Measurements from ENCODE around the gene FRMPD3.
"Not testable (repeated sequence)": the region's sequence is repeated elsewhere in the genome, so short reads cannot be mapped to it uniquely, and the experiment has no call there.

The FRMPD3 gene

DNA sequence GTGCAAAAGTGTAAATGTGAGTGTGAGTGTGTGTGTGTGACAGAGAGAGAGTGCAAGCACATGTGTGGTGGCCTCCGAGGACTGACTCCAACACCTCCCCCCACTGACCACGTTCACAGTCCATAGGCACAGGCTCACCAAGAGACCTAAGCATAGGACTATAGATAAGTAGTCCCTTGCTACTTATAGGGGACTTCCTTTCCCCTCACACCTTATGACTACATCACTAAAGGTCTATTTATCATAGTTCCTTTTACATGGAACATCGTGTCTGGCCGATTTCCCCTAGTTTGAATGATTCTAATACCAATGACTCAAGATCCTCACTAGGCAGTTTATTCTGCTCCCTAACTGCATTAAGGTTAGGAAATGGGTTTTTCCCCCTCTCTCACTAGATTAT is 17.8 kb downstream of the FRMPD3 start:
- no peak for DNase-seq
- Histone ChIP-seq H3K4ac (ENCODE audit: low read depth, low read length) (no peak overlapping the region), H3K56ac (ENCODE audit: low read length) (no peak overlapping the region), H4K8ac (ENCODE audit: low read depth, low read length) (no peak overlapping the region), H2BK120ac (ENCODE audit: low read depth, low read length) (no peak overlapping the region), H4K5ac (ENCODE audit: low read length) (no peak overlapping the region), H2BK5ac (ENCODE audit: low read length) (no peak overlapping the region), H3K4me2 (ENCODE audit: low read length) (no peak overlapping the region), H3K79me2 (ENCODE audit: control insufficient read depth, insufficient read depth, low read length) (no peaks in the 10 kb centered on the region), H3K36me3 (ENCODE audit: control insufficient read depth, insufficient read depth, low read length) (no peaks in the 10 kb centered on the region), H2AK5ac (ENCODE audit: low read length) (no peak overlapping the region), H3K18ac (ENCODE audit: low read length) (no peak overlapping the region), H3K79me1 (ENCODE audit: low read length) (no peaks in the 10 kb centered on the region), H2BK15ac (replicated peaks; ENCODE audit: low read depth) (no peak overlapping the region), H3K4me3 (ENCODE audit: low read length) (no peak overlapping the region), H3K9ac (ENCODE audit: low read length) (no peak overlapping the region), H3K4me1 (ENCODE audit: control insufficient read depth, low read depth, low read length) (no peaks in the 10 kb centered on the region), H3K27ac (ENCODE audit: low read depth, low read length) (no peak overlapping the region), H3K23ac (ENCODE audit: low read length) (no peak overlapping the region), H3K27me3 (ENCODE audit: insufficient read depth, low read length, poor library complexity) (no peaks in the 10 kb centered on the region)
- WGBS (ENCODE audit: extremely low coverage, insufficient coverage, low lambda C conversion rate): no CpG with 5 or more reads among the region's 4 CpGs

GRCh38 chrX:107470198-107470597 is 20.7 kb downstream of the FRMPD3 start:
- Histone ChIP-seq H2BK120ac (ENCODE audit: low read depth, low read length) (no peak overlapping the region), H2BK15ac (replicated peaks; ENCODE audit: low read depth) (no peak overlapping the region), H3K79me1 (ENCODE audit: low read length) (no peaks in the 10 kb centered on the region), H3K56ac (ENCODE audit: low read length) (no peak overlapping the region), H4K5ac (ENCODE audit: low read length) (no peak overlapping the region), H3K27me3 (ENCODE audit: insufficient read depth, low read length, poor library complexity) (no peaks in the 10 kb centered on the region), H3K18ac (ENCODE audit: low read length) (no peak overlapping the region), H3K4me2 (ENCODE audit: low read length) (no peak overlapping the region), H3K9ac (ENCODE audit: low read length) (no peak overlapping the region), H3K4me1 (ENCODE audit: control insufficient read depth, low read depth, low read length) (no peaks in the 10 kb centered on the region), H3K79me2 (ENCODE audit: control insufficient read depth, insufficient read depth, low read length) (no peaks in the 10 kb centered on the region), H4K8ac (ENCODE audit: low read depth, low read length) (no peak overlapping the region), H3K4me3 (ENCODE audit: low read length) (no peak overlapping the region), H3K36me3 (ENCODE audit: control insufficient read depth, insufficient read depth, low read length) (no peaks in the 10 kb centered on the region), H3K27ac (ENCODE audit: low read depth, low read length) (no peak overlapping the region), H3K23ac (ENCODE audit: low read length) (no peak overlapping the region), H2AK5ac (ENCODE audit: low read length) (no peak overlapping the region), H2BK5ac (ENCODE audit: low read length) (no peak overlapping the region), H3K4ac (ENCODE audit: low read depth, low read length) (no peak overlapping the region)
- no peak for DNase-seq
- no CpG with 5 or more reads among the region's 2 CpGs for WGBS (ENCODE audit: extremely low coverage, insufficient coverage, low lambda C conversion rate)

DNA sequence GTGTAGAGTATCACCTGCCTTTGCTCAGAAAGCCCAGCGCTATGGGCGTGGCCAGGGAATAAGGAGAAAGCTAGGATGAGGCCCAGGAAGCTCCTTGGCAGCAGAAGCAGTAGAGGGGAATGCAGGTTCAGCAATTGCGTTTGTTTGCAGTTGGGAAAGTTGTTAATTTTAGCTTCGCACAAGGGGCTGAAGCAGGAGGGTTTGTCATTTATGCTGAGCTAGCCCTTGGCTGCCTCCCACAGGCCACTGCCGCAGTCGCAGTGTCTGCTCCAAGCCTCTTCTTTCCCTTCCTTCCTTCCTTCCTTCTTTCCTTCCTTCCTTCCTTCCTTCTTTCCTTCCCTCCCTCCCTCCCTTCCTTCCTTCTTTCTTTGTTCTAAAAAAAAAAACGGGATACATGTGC is 21.5 kb downstream of the FRMPD3 start:
- H3K9ac ChIP-seq (ENCODE audit: low read length): no peak overlapping the region
- H2BK15ac ChIP-seq (replicated peaks; ENCODE audit: low read depth): no peak overlapping the region
- H4K5ac ChIP-seq (ENCODE audit: low read length): no peak overlapping the region
- H3K18ac ChIP-seq (ENCODE audit: low read length): no peak overlapping the region
- H3K36me3 ChIP-seq (ENCODE audit: control insufficient read depth, insufficient read depth, low read length): no peaks in the 10 kb centered on the region
- H3K27ac ChIP-seq (ENCODE audit: low read depth, low read length): no peak overlapping the region
- H3K79me1 ChIP-seq (ENCODE audit: low read length): no peaks in the 10 kb centered on the region
- no peak overlapping the region for H4K8ac ChIP-seq (ENCODE audit: low read depth, low read length)
- H3K27me3 ChIP-seq (ENCODE audit: insufficient read depth, low read length, poor library complexity): no peaks in the 10 kb centered on the region
- no peak overlapping the region for H2BK5ac ChIP-seq (ENCODE audit: low read length)
- DNase-seq: no peak
- no peak overlapping the region for H3K56ac ChIP-seq (ENCODE audit: low read length)
- no peak overlapping the region for H3K4me2 ChIP-seq (ENCODE audit: low read length)
- H3K23ac ChIP-seq (ENCODE audit: low read length): no peak overlapping the region
- H3K79me2 ChIP-seq (ENCODE audit: control insufficient read depth, insufficient read depth, low read length): no peaks in the 10 kb centered on the region
- no peaks in the 10 kb centered on the region for H3K4me1 ChIP-seq (ENCODE audit: control insufficient read depth, low read depth, low read length)
- no peak overlapping the region for H3K4me3 ChIP-seq (ENCODE audit: low read length)
- no peak overlapping the region for H3K4ac ChIP-seq (ENCODE audit: low read depth, low read length)
- no peak overlapping the region for H2AK5ac ChIP-seq (ENCODE audit: low read length)
- no peak overlapping the region for H2BK120ac ChIP-seq (ENCODE audit: low read depth, low read length)
- WGBS (ENCODE audit: extremely low coverage, insufficient coverage, low lambda C conversion rate): no CpG with 5 or more reads among the region's 7 CpGs

- H3K27ac ChIP-seq (ENCODE audit: low read depth, low read length); H3K36me3 ChIP-seq (ENCODE audit: control insufficient read depth, insufficient read depth, low read length); H2BK5ac ChIP-seq (ENCODE audit: low read length); H2BK15ac ChIP-seq (replicated peaks; ENCODE audit: low read depth); H3K9ac ChIP-seq (ENCODE audit: low read length); H2BK120ac ChIP-seq (ENCODE audit: low read depth, low read length); H3K4ac ChIP-seq (ENCODE audit: low read depth, low read length); H3K27me3 ChIP-seq (ENCODE audit: insufficient read depth, low read length, poor library complexity); H3K79me1 ChIP-seq (ENCODE audit: low read length); H4K8ac ChIP-seq (ENCODE audit: low read depth, low read length); H3K4me1 ChIP-seq (ENCODE audit: control insufficient read depth, low read depth, low read length); H3K4me2 ChIP-seq (ENCODE audit: low read length); H3K4me3 ChIP-seq (ENCODE audit: low read length); H4K5ac ChIP-seq (ENCODE audit: low read length); H2AK5ac ChIP-seq (ENCODE audit: low read length); H3K18ac ChIP-seq (ENCODE audit: low read length); H3K23ac ChIP-seq (ENCODE audit: low read length); H3K56ac ChIP-seq (ENCODE audit: low read length); DNase-seq; H3K79me2 ChIP-seq (ENCODE audit: control insufficient read depth, insufficient read depth, low read length): not testable (repeated sequence)
- WGBS (ENCODE audit: extremely low coverage, insufficient coverage, low lambda C conversion rate): no CpG with 5 or more reads among the region's 4 CpGs
These were observed 22.0 kb downstream of the FRMPD3 start for GRCh38 chrX:107471420-107471819.

DNA sequence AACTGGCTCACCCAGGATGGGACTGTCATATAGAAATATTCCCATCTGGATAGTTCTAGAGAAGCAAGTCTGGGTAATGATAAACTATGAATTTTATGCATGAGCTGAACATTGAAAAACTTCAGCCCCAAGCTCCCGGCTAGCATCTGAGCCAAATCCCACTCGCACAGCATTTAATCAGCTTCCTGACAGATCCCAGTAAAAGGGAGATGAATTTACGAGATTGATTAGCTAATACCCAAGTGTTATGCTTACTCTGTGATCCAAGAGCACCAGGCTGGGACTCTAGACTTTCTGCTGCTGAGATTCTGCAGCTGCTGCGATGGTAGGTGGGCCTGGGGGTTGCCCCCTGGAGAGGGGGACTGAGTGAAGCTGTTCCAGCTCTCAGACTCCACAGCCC is 28.0 kb downstream of the FRMPD3 start:
- Histone ChIP-seq H3K27ac (ENCODE audit: low read depth, low read length) (no peak overlapping the region), H4K8ac (ENCODE audit: low read depth, low read length) (no peak overlapping the region), H2BK120ac (ENCODE audit: low read depth, low read length) (no peak overlapping the region), H3K23ac (ENCODE audit: low read length) (no peak overlapping the region), H3K18ac (ENCODE audit: low read length) (no peak overlapping the region), H2BK15ac (replicated peaks; ENCODE audit: low read depth) (no peak overlapping the region), H3K56ac (ENCODE audit: low read length) (no peak overlapping the region), H4K5ac (ENCODE audit: low read length) (no peak overlapping the region), H3K79me1 (ENCODE audit: low read length) (no peaks in the 10 kb centered on the region), H3K27me3 (ENCODE audit: insufficient read depth, low read length, poor library complexity) (no peaks in the 10 kb centered on the region), H3K79me2 (ENCODE audit: control insufficient read depth, insufficient read depth, low read length) (no peaks in the 10 kb centered on the region), H3K9ac (ENCODE audit: low read length) (no peak overlapping the region), H3K36me3 (ENCODE audit: control insufficient read depth, insufficient read depth, low read length) (no peaks in the 10 kb centered on the region), H3K4me3 (ENCODE audit: low read length) (no peak overlapping the region), H3K4ac (ENCODE audit: low read depth, low read length) (no peak overlapping the region), H2AK5ac (ENCODE audit: low read length) (no peak overlapping the region), H3K4me2 (ENCODE audit: low read length) (no peak overlapping the region), H3K4me1 (ENCODE audit: control insufficient read depth, low read depth, low read length) (no peaks in the 10 kb centered on the region), H2BK5ac (ENCODE audit: low read length) (no peak overlapping the region)
- no peak for DNase-seq
- whole genome bisulfite sequencing (ENCODE audit: extremely low coverage, insufficient coverage, low lambda C conversion rate): no CpG with 5 or more reads among the region's 4 CpGs

GRCh38 chrX:107480272-107480671 is 30.8 kb downstream of the FRMPD3 start:
- no peak for DNase-seq
- H3K36me3 ChIP-seq (ENCODE audit: control insufficient read depth, insufficient read depth, low read length): no peaks in the 10 kb centered on the region
- no peaks in the 10 kb centered on the region for H3K79me1 ChIP-seq (ENCODE audit: low read length)
- H3K27me3 ChIP-seq (ENCODE audit: insufficient read depth, low read length, poor library complexity): no peaks in the 10 kb centered on the region
- no peak overlapping the region for H3K4ac ChIP-seq (ENCODE audit: low read depth, low read length)
- no peak overlapping the region for H4K5ac ChIP-seq (ENCODE audit: low read length)
- H2BK5ac ChIP-seq (ENCODE audit: low read length): no peak overlapping the region
- H3K4me2 ChIP-seq (ENCODE audit: low read length): no peak overlapping the region
- H3K27ac ChIP-seq (ENCODE audit: low read depth, low read length): no peak overlapping the region
- no peaks in the 10 kb centered on the region for H3K79me2 ChIP-seq (ENCODE audit: control insufficient read depth, insufficient read depth, low read length)
- WGBS (ENCODE audit: extremely low coverage, insufficient coverage, low lambda C conversion rate): no CpG with 5 or more reads among the region's 5 CpGs
- H3K4me1 ChIP-seq (ENCODE audit: control insufficient read depth, low read depth, low read length): no peaks in the 10 kb centered on the region
- no peak overlapping the region for H3K4me3 ChIP-seq (ENCODE audit: low read length)
- H4K8ac ChIP-seq (ENCODE audit: low read depth, low read length): no peak overlapping the region
- no peak overlapping the region for H2BK120ac ChIP-seq (ENCODE audit: low read depth, low read length)
- H3K56ac ChIP-seq (ENCODE audit: low read length): no peak overlapping the region
- H3K9ac ChIP-seq (ENCODE audit: low read length): no peak overlapping the region
- H3K18ac ChIP-seq (ENCODE audit: low read length): no peak overlapping the region
- H2AK5ac ChIP-seq (ENCODE audit: low read length): no peak overlapping the region
- no peak overlapping the region for H2BK15ac ChIP-seq (replicated peaks; ENCODE audit: low read depth)
- H3K23ac ChIP-seq (ENCODE audit: low read length): no peak overlapping the region

All from mesendoderm (in vitro differentiated cells).